Measurements from ENCODE around the gene NTRK3. TPM values are rescaled to one million over a fixed set of nuclear protein-coding genes. Genes with fewer than 3 reads are reported as not detected.

NTRK3 gene
- total RNA-seq, result not detected

DNA sequence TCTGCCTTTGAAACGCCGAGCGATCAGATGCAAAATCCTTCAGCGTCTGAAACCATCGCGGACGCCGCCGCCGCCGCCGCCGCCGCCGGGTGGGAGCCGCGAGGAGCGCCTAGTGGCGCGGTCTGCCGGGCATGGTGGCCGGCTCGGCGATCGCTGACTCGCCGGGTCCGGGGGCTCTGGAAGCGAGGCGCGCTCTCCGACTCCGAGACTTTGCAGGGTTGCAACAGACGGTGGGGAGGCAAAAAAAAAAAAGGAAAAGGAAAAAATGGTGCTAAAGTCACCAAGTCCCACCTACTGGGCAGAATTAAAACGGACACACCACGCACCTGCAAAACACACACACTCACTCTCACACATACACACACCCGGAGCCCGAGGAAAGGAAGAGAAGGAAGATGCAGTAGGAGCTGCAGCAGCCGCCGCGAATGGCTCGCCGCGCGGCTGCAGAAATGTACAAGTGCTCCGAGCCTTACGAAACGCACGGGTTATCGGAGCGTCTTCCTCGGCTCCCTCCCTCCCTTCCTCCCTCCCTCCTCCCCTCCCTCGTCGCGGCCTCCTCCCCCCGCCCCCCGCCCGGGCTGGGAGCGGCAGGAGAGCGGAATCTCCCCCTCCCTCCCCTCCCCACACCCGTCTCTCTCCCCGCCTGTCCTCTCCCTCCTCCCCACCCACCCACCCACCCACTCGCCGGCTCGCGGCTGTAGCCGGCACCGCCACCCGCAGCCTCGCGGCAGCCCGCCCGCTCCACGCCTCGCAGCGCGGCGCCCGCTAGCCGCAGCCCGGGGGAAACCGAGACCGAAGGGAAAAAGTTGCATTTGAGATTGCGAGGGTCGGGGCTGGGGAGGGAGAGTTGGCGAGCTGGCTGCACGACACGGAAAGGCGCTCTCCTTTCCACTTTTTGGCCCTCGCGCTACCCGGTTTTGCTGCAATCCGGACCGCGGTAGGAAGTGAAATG, at the start of gene NTRK3:
NTRK3 (minus strand) TSS at position 461 of the 952 bp plus-strand sequence. CDS start 586 bp downstream, outside the sequence.
- peak; percentile 26 for ATAC-seq
- H3K27ac Mint-ChIP-seq, result no peak within 1 kb of the TSS
- intact Hi-C loops (cut with micrococcal nuclease), result no loop called here
- H3K4me1 Mint-ChIP-seq (ENCODE audit: low read depth), result peaks cover 19% of the 10 kb centered on the region
- H3K9me3 Mint-ChIP-seq, result no peaks in the 10 kb centered on the region
- H3K27me3 Mint-ChIP-seq, result peaks cover 63% of the 10 kb centered on the region
- peak; percentile 16 for DNase-seq
- ChIA-PET POLR2A (no interaction called here), CTCF (interaction anchor here (0.6 to 1.0 kb wide), 2 partner anchors 10 to 12 kb away, joined by 3 read pairs; no protein-coding TSS in a partner anchor)
- H3K4me3 Mint-ChIP-seq, result peak within 1 kb of the TSS; percentile 66
- TF ChIP-seq CTCF (IDR thresholded peaks at IDR 0.05), result no peak
- no peaks in the 10 kb centered on the region for H3K36me3 Mint-ChIP-seq (ENCODE audit: low read depth)

- ChIA-PET CTCF (no interaction called here), POLR2A (no interaction called here)
- no peak for DNase-seq
- Mint-ChIP-seq H3K4me3 (no peak overlapping the region), H3K9me3 (no peaks in the 10 kb centered on the region), H3K36me3 (ENCODE audit: low read depth) (no peaks in the 10 kb centered on the region), H3K27ac (no peak overlapping the region), H3K4me1 (ENCODE audit: low read depth) (no peaks in the 10 kb centered on the region), H3K27me3 (peaks cover 8% of the 10 kb centered on the region)
- intact Hi-C loops (cut with micrococcal nuclease), result no loop called here
- no peak for ATAC-seq
- TF ChIP-seq CTCF (IDR thresholded peaks at IDR 0.05), result no peak
Observed at GRCh38 chr15:88303395-88303794, 46.9 kb upstream of the NTRK3 start.

DNA sequence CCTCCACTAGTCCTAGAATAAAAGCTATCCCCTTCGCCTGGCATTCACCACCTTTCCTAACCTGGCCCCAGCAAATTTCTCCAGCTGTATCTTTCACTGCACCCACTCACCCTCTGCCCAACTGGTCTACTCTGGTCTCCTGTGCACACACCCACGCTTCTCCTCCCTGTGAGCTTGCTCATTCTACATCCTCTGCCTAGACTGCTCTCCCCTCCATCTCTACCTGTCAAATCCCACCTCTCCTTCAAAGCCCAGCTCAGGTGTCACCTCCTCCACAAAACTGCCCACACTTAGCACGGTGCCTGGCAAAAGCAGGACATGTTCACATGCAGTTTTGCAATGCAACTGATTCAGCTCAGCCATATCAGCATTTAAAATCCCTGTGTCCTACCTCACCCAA, 45.8 kb upstream of the NTRK3 start:
- H3K9me3 Mint-ChIP-seq, result no peaks in the 10 kb centered on the region
- peaks cover 5% of the 10 kb centered on the region for H3K27me3 Mint-ChIP-seq
- POLR2A ChIA-PET, result no interaction called here
- no peaks in the 10 kb centered on the region for H3K36me3 Mint-ChIP-seq (ENCODE audit: low read depth)
- intact Hi-C loops (cut with micrococcal nuclease), result no loop called here
- no peak for TF ChIP-seq CTCF (IDR thresholded peaks at IDR 0.05)
- CTCF ChIA-PET, result no interaction called here
- H3K27ac Mint-ChIP-seq, result no peak overlapping the region
- no peak for ATAC-seq
- no peaks in the 10 kb centered on the region for H3K4me1 Mint-ChIP-seq (ENCODE audit: low read depth)
- DNase-seq, result no peak
- no peak overlapping the region for H3K4me3 Mint-ChIP-seq

- ATAC-seq (no peak), DNase-seq (no peak)
- ChIA-PET CTCF (no interaction called here), POLR2A (no interaction called here)
- no peak overlapping the region for H3K27ac Mint-ChIP-seq
- H3K4me1 Mint-ChIP-seq (ENCODE audit: low read depth), result no peaks in the 10 kb centered on the region
- H3K27me3 Mint-ChIP-seq, result peaks cover 5% of the 10 kb centered on the region
- no peaks in the 10 kb centered on the region for H3K36me3 Mint-ChIP-seq (ENCODE audit: low read depth)
- intact Hi-C loops (cut with micrococcal nuclease), result no loop called here
- H3K9me3 Mint-ChIP-seq, result no peaks in the 10 kb centered on the region
- H3K4me3 Mint-ChIP-seq, result no peak overlapping the region
- TF ChIP-seq CTCF (IDR thresholded peaks at IDR 0.05), result no peak
Observed at GRCh38 chr15:88301311-88301710, 44.8 kb upstream of the NTRK3 start.

DNA sequence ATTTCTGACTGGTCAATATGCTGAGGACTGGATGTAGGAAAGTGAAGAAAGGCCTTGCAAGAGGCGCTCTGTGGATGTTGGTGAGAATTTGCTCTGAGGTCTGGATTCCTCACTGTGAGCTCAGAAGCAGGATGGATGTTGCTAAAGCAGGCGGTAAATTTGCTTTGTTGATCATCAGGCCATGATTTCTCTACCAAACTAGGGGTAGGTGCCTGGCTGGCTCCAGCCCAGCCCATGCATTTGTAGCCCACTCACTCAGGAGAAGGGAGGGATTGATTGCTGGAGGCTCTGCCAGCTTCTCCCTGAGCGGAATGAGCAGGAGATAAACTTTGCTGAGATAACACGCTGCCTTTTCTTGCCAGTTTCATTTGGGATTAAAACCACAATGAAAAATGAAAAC, 44.3 kb upstream of the NTRK3 start:
- ChIA-PET POLR2A (no interaction called here), CTCF (no interaction called here)
- no peak overlapping the region for H3K27ac Mint-ChIP-seq
- H3K4me1 Mint-ChIP-seq (ENCODE audit: low read depth), result no peaks in the 10 kb centered on the region
- no peak for DNase-seq
- no peaks in the 10 kb centered on the region for H3K36me3 Mint-ChIP-seq (ENCODE audit: low read depth)
- no peaks in the 10 kb centered on the region for H3K9me3 Mint-ChIP-seq
- intact Hi-C loops (cut with micrococcal nuclease), result no loop called here
- no peak for ATAC-seq
- TF ChIP-seq CTCF (IDR thresholded peaks at IDR 0.05), result no peak
- peaks cover 5% of the 10 kb centered on the region for H3K27me3 Mint-ChIP-seq
- H3K4me3 Mint-ChIP-seq, result no peak overlapping the region
